GM19099 (cell line): ENCODE results near the gene RAB2B.

Source experiments
- POLR2A ChIP-seq: IDR thresholded peaks from 3 replicates; pipeline ENCODE4 v1.6.1; 2011; ENCODE audit warnings: low read depth; ENCODE audit not compliant: insufficient read length; ENCODE audit errors: extremely low read depth

The RAB2B gene

DNA sequence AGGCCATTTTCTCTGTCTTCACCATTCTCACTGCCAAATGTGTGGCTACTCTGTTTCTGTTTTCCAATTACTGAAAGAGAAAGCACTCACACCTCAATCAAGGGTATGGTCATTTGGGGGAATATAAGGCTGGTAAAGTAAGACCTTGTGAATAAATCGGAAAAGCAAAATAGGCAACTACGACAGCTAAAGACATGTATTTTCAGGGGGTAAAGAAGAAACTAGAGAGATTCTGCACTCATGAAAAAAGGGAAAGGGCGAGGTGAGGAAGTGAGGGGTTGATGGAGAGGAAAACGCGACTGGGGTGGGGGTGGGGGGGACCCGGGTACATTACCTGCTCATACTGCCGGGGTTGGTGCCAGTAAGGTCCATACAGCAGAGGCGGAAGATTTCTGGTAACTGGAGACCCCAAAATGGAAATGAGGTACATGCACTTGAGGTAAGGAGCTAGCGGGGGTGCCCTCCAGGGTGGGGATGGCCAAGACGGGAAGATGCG, 40.1 kb downstream of the RAB2B start:
- no peak for TF ChIP-seq POLR2A

- TF ChIP-seq POLR2A, result no peak
Measured at GRCh38 chr14:21431126-21431525, 45.6 kb downstream of the RAB2B start.

DNA sequence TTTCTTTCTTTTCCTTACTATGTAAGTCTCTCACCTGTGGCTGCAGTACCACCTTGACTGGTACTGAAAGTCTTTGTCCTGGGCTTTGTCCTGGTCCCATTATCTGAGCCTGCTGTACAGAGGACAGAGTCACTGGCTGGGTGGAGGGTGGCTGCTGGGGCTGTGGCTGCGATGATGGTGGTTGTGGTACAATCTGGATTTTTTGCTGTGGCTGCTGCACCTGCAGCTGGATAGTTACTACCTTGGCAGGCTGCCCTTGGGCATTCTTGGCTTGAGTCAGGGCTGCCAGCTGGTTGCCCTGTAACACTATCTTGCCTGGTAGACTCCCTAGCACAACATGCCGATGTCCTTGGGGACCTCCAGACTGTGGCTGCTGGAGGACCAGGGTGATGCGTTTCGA, 47.8 kb downstream of the RAB2B start:
- TF ChIP-seq POLR2A, result no peak

DNA sequence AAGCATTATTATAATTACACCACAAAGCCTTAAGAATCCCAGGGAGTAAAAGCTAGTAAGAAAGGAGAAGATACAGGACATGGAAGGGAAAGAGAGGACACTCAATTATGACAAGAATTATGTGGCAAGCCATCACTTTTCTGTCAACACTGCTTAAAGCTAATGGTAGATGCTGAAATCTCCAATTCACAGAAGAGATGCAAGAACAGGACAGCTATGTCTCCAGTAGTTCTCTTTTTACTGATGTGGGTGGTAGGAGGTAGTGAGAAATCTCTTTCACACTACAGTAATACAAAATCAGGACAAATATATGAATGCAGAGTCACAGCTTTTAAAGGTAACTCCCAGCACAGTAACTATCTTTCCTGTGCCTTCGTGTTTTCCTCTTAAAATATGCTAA, 50.1 kb downstream of the RAB2B start:
- TF ChIP-seq POLR2A, result no peak

DNA sequence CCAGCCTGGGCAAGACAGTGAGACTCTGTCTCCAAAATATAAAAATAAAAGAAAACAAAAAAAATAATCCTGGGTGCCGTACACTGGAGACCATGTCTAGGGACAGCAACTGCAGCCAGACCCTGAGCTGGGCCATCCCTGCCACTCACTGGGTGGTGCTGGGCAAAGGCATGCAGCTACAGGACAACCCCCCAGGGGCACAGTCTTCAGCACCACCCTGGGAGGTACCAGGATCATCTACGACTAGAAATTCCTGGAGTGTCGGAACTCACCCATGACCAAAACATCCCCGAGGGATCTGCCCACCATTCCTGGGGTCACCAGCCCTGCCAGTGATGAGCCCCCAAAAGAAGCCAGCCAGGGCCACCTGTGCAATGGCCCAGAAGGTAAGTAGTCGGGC, 57.2 kb downstream of the RAB2B start:
- no peak for TF ChIP-seq POLR2A

DNA sequence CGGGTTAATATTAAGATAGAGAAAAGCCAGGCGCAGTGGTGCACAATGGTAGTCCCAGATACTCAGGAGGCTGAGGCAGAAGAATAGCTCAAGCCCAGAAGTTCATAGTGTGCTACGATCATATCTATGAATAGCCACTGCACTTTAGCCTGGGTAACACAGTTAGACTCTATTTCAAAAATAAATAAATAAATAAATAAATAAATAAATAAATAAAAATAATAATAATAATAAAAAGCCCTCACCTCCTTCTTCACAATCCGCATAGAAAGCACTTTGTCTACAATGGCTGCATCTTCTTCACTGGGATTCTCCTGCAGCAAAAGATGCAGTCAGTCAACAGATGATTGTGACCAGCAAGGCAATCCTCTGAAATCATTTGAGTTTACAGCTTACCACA, 61.4 kb downstream of the RAB2B start:
- TF ChIP-seq POLR2A, result no peak

GRCh38 chr14:21414137-21414631, 62.6 kb downstream of the RAB2B start:
- no peak for TF ChIP-seq POLR2A
